Activated CD8-positive, alpha-beta memory T cell treated with anti-CD3 and anti-CD28 coated beads, Interleukin-2, amount 10 ng/mL, durations not matched to agents 7 days and 5 days (primary cell): ENCODE measurements around the gene ZNF385A. TPM values are rescaled to one million over a fixed set of nuclear protein-coding genes. Genes with fewer than 3 reads are reported as not detected.
"Not testable (repeated sequence)": the region's sequence is repeated elsewhere in the genome, so short reads cannot be mapped to it uniquely, and the experiment has no call there.

Experiments used
- ATAC-seq: fragments of 150-1000 bp; cut with Tn5 transposase; one replicate; pipeline ENCODE4 v1.10.0; 2021; ENCODE audit warnings: moderate library complexity
- CTCF ChIA-PET: fragments of 350-600 bp; sonication (Branson Sonifier 250); formaldehyde crosslinking; loops from one replicate; lab custom pipeline; 2021; ENCODE audit warnings: antibody characterized with exemption; lab: Charles Lee
- DNase-seq: peaks from one replicate; pipeline ENCODE4 v3.0.0-alpha.2; 2020
- H3K27ac Mint-ChIP-seq: one replicate; pipeline ENCODE4 v1.8.0; 2021; ENCODE audit warnings: mild to moderate bottlenecking, mixed read lengths
- H3K27me3 Mint-ChIP-seq: one replicate; pipeline ENCODE4 v1.8.0; 2021; ENCODE audit warnings: mixed read lengths
- H3K36me3 Mint-ChIP-seq: one replicate; pipeline ENCODE4 v1.8.0; 2021; ENCODE audit warnings: mild to moderate bottlenecking, mixed read lengths
- H3K4me1 Mint-ChIP-seq: one replicate; pipeline ENCODE4 v1.8.0; 2021; ENCODE audit warnings: mixed read lengths
- H3K4me3 Mint-ChIP-seq: one replicate; pipeline ENCODE4 v1.8.0; 2021; ENCODE audit warnings: mild to moderate bottlenecking, moderate library complexity, mixed read lengths
- H3K9me3 Mint-ChIP-seq: one replicate; pipeline ENCODE4 v1.8.0; 2022; ENCODE audit warnings: low read depth, mixed read lengths
- microRNA-seq: library from miRNA; unstranded; fragments of <30 nt; microRNA quantifications from one replicate; pipeline ENCODE4 v1.2.0, GENCODE V29; 2022
- total RNA-seq, 2 experiments: library from RNA; stranded (reverse); gene quantifications; one replicate each; pipeline ENCODE4 v1.2.3, GENCODE V29; 2021

Gene ZNF385A
- total RNA-seq, 2 experiments from 2014 or later, result 0.30 to 0.91 TPM

DNA sequence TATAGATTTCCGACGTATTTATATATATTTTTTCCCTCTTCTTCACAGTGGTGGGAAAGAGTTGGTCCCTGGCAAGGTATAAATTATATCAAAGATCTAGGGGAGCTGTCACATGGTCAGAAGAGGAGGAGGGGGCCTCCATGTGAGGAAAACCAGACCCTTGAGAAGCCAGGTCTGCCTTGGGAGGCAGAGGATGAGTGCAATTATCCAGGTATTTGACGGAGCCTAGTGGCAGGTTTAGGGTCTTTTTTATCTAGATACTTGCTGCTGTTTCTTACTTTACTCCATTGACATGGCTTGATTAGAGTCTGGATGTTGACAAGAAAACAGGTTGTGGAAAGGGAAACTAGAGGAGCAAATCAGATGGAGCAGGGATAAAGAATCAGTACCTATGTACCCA lies 54.1 kb downstream of the ZNF385A start:
- DNase-seq, result no peak
- H3K9me3 Mint-ChIP-seq, result no peaks in the 10 kb centered on the region
- peaks cover 38% of the 10 kb centered on the region for H3K4me1 Mint-ChIP-seq
- H3K27ac Mint-ChIP-seq, result peak overlapping the region; percentile 70
- no peak overlapping the region for H3K4me3 Mint-ChIP-seq
- peaks cover 1% of the 10 kb centered on the region for H3K36me3 Mint-ChIP-seq
- CTCF ChIA-PET, result interaction anchor here (1.3 to 1.9 kb wide), 2 partner anchors 37 to 38 kb away, joined by 4 to 6 read pairs; no protein-coding TSS in a partner anchor
- ATAC-seq, result no peak
- no peaks in the 10 kb centered on the region for H3K27me3 Mint-ChIP-seq

DNA sequence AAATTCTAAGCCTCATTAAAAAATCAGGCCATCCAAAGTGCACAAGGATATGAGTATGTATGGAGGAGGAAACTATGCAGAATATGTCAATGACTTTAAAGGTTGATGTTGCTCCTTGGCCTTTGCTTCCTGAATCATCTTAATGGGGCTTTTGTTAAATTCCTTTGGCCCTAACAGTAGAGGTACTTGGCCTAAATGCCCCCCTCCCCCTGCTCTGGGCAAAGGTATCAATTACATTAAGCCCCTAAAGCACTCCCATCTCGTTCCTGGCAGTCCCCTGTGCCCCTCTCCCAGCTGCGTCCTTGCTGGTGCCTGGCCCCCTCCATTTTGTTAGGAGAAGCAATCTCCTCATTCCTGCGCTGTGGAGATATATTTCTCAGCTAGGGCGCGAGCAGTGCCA lies 54.8 kb downstream of the ZNF385A start:
- ATAC-seq (no peak), DNase-seq (no peak)
- H3K27ac Mint-ChIP-seq, result no peak overlapping the region
- H3K9me3 Mint-ChIP-seq, result no peaks in the 10 kb centered on the region
- H3K36me3 Mint-ChIP-seq, result peaks cover 1% of the 10 kb centered on the region
- no peak overlapping the region for H3K4me3 Mint-ChIP-seq
- H3K4me1 Mint-ChIP-seq, result peaks cover 43% of the 10 kb centered on the region
- CTCF ChIA-PET, result interaction anchor here (1.3 to 1.9 kb wide), 3 partner anchors 28 to 39 kb away, joined by 3 to 6 read pairs (median 4); no protein-coding TSS in a partner anchor
- no peaks in the 10 kb centered on the region for H3K27me3 Mint-ChIP-seq

DNA sequence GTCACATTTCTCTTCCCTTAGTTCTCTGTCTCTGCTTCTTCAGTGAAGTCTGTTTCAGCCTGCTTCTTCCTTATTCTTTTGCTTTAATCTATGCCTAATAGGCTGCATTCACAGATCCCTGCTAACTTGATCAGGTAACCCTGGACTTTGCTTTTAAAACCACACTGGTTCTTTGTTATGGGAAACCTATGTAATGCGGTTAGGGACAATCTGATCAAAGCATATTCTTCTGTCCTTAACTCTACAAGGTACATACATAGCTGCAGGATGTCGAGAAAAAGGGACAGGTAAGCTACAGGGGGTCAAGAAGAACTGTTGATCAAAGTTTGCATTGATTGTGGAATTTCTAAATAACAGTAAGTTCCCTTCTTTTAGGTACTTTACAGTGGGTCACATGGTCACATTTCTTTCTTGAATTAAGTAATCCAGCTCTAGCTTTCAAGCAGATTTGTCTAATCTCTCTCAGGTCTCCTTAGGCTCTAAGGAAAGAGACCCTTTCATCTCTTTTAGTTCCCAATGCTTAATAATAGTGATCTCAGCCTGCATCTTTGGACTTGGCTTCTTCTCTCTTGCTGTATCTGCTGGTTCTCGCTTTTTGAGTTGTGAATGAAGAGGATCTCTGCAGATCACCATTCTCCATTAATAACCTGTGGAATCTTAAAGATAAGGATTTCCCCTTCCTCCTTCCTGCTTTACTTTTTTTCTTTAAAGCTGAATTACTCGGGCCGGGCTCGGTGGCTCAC lies 55.8 kb downstream of the ZNF385A start:
- DNase-seq (no peak), ATAC-seq (no peak)
- Mint-ChIP-seq H3K27ac (peak overlapping the region; percentile 65), H3K27me3 (no peaks in the 10 kb centered on the region), H3K9me3 (no peaks in the 10 kb centered on the region), H3K36me3 (peaks cover 1% of the 10 kb centered on the region), H3K4me1 (peaks cover 47% of the 10 kb centered on the region), H3K4me3 (no peak overlapping the region)
- CTCF ChIA-PET, result interaction anchor here (1.1 to 7.1 kb wide), 5 partner anchors 7 to 77 kb away, joined by 3 to 53 read pairs (median 5); no protein-coding TSS in a partner anchor

DNA sequence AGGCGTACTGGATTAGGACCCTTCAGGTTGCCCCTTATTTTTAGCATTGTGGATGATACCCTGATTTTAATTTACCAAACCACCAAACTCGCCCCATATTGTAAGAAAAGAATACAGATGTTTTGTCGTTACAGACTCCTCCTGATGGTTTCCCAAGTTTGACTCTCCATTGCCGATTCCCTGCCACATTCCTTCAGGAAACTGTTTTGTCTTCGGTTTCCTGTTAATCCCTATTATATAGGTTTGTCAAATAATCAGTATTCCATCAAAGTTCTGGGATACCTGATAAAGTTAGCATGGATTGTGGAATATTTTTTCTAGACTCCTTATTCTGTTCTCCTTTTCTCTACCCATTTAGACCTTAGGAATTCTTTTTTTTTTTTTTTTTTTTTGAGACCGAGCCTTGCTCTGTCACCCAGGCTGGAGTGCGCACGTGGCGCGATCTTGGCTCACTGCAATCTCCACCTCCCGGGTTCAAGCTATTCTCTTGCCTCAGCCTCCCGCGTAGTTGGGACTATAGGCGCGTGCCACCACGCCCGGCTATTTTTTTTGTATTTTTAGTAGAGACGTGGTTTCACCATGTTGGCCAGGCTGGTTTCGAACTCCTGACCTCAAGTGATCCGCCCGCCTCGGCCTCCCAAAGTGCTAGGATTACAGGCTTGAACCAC lies 59.0 kb downstream of the ZNF385A start:
- not testable (repeated sequence) for ATAC-seq, H3K9me3 Mint-ChIP-seq, DNase-seq, H3K27me3 Mint-ChIP-seq, H3K36me3 Mint-ChIP-seq
- CTCF ChIA-PET, result interaction anchor here (0.6 to 7.1 kb wide), 34 partner anchors 8 to 1149 kb away, joined by 3 to 53 read pairs (median 4); partner anchors contain the start of gene HNRNPA1
- H3K4me3 Mint-ChIP-seq, result peak overlapping the region; percentile 93
- peak overlapping the region; percentile 90 for H3K27ac Mint-ChIP-seq
- peaks cover 34% of the 10 kb centered on the region for H3K4me1 Mint-ChIP-seq

DNA sequence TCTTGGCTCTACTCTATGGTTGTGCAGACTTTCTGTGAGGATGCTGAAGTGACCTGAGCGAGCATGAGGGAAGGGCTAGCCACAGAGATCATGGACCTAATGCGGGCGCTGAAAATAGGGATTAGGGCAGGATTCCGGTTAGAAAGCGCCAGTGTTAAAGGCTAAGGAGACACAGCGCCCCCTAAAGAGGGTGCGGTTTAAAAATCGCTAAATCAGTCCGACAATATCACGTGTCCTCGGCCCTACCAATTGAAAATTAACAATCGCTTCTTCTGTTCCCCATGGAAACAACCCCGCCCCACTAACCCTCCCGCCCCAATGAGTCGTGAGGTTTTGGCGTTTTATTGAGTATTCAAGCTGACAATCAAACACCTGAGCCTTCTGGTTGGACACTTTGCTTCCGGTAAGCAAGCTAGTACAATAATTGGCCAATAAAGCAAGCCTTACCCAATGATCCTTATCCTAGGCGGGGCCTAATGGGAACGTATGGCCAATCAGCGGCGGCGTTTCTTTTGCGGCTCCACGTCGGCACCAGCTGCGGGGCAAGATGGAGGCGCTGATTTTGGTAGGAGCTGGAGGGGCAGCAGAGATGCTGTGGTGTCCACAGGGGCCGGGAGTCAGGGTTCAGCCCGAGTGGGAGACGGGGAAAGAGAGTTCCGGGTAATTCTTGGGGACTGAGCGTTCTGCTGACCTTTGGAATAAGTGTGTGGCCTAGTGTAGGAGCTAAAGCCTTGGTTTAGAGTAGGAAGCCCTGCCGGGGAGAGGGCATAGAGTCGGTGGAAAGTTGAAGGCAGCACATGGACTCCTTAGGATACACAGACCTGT lies 59.7 kb downstream of the ZNF385A start, which contains the start of gene COPZ1:
COPZ1 (plus strand) TSS at position 515 of the 825 bp plus-strand sequence; CDS start at position 548, 33 bp downstream.
- Mint-ChIP-seq H3K4me3 (peak within 1 kb of the TSS; percentile 93), H3K36me3 (peaks cover 1% of the 10 kb centered on the region), H3K27me3 (no peaks in the 10 kb centered on the region), H3K27ac (peak within 1 kb of the TSS; percentile 91), H3K4me1 (peaks cover 31% of the 10 kb centered on the region), H3K9me3 (no peaks in the 10 kb centered on the region)
- DNase-seq (peak; percentile 99), ATAC-seq (peak; percentile 99)
- CTCF ChIA-PET, result interaction anchor here (0.6 to 7.1 kb wide), 33 partner anchors 8 to 176 kb away, joined by 3 to 53 read pairs (median 4); partner anchors contain the start of gene HNRNPA1

DNA sequence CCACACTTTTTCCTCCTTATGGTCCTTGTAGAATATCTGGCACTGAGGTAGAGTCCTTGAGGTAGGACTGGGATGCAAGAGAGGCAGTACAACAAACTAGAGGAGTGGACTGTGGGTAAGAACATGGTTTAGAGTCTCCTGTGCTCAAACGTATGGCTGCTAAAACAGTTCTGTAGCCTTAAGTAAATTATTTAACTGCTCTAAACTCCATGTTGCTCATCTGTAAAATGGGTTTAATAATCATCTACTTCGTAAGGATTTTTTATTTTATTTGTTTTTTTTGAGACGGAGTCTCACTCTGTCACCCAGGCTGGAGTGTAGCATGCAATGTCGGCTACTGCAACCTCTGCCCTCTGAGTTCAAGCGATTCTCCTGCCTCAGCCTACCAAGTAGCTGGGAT lies 63.2 kb downstream of the ZNF385A start:
- CTCF ChIA-PET, result interaction anchor here (1.4 to 1.8 kb wide), 2 partner anchors 15 to 78 kb away, joined by 3 to 7 read pairs; no protein-coding TSS in a partner anchor

More for the DNA sequence above, 63.2 kb downstream of the ZNF385A start:
- H3K9me3 Mint-ChIP-seq, result no peaks in the 10 kb centered on the region
- no peak overlapping the region for H3K27ac Mint-ChIP-seq
- peaks cover 13% of the 10 kb centered on the region for H3K4me1 Mint-ChIP-seq
- H3K36me3 Mint-ChIP-seq, result no peaks in the 10 kb centered on the region
- no peak for ATAC-seq
- no peak for DNase-seq
- H3K4me3 Mint-ChIP-seq, result no peak overlapping the region
- peaks cover 2% of the 10 kb centered on the region for H3K27me3 Mint-ChIP-seq

Small RNA genes lying within 50 kb of the gene (microRNA-seq; reads per million reads assigned to microRNA genes)
- 164 reads per million, percentile 71 among the genes with 10 or more reads in this experiment for gene MIR148B

Other genes starting within 250 kb of the ZNF385A start
- gene SMUG1, start 195.7 kb downstream of the ZNF385A start, total RNA-seq, result 10 to 100 TPM; 24.1 to 27.1 TPM
- 100 to 1,000 TPM; 102 to 113 TPM for gene CBX5, start 104.6 kb downstream of the ZNF385A start, total RNA-seq
- gene HNRNPA1, start 104.0 kb downstream of the ZNF385A start, total RNA-seq, result 1,000 to 10,000 TPM; 1,232 to 1,373 TPM
- gene NFE2, start 83.7 kb downstream of the ZNF385A start, total RNA-seq, result not detected
- 100 to 1,000 TPM in 1 of 2 experiments, 10 to 100 TPM in 1; 90.8 to 104 TPM for gene COPZ1, start 59.6 kb downstream of the ZNF385A start, total RNA-seq
- gene GPR84, start 20.2 kb downstream of the ZNF385A start, total RNA-seq, result under 1 TPM; 0.32 to 0.59 TPM
- gene ITGA5, start 34.5 kb upstream of the ZNF385A start, total RNA-seq, result 10 to 100 TPM; 13.2 to 37.6 TPM
- gene GTSF1, start 88.9 kb upstream of the ZNF385A start, total RNA-seq, result 10 to 100 TPM; 10.0 to 13.2 TPM
- 100 to 1,000 TPM; 132 to 133 TPM for gene NCKAP1L, start 113.0 kb upstream of the ZNF385A start, total RNA-seq
- 10 to 100 TPM; 10.6 to 14.3 TPM for gene PDE1B, start 164.9 kb upstream of the ZNF385A start, total RNA-seq
- not detected for gene PPP1R1A, start 203.9 kb upstream of the ZNF385A start, total RNA-seq